H9 (cell line): ENCODE measurements around the gene TMTC2. TPM values are rescaled to one million over a fixed set of nuclear protein-coding genes. Genes with fewer than 3 reads are reported as not detected.

ENCODE experiments used
- DNase-seq: peaks from one replicate; pipeline ENCODE4 v3.0.0-alpha.2; 2017
- H2AFZ ChIP-seq: one replicate; pipeline ENCODE4 v1.6.1; 2013; ENCODE audit warnings: mild to moderate bottlenecking, low read length, control low read depth, moderate library complexity
- H2AK5ac ChIP-seq: 2 replicates; pipeline ENCODE4 v1.6.1; 2013; ENCODE audit warnings: low read length, control low read depth, mixed read lengths; ENCODE audit not compliant: insufficient read length
- H2BK120ac ChIP-seq: one replicate; pipeline ENCODE4 v1.6.1; 2013; ENCODE audit warnings: low read depth, mild to moderate bottlenecking, low read length, control low read depth, inconsistent platforms; ENCODE audit not compliant: poor library complexity, severe bottlenecking
- H2BK12ac ChIP-seq: 2 replicates; pipeline ENCODE4 v1.6.1; 2013; ENCODE audit warnings: low read length, control low read depth, mixed read lengths, low read depth; ENCODE audit not compliant: insufficient read length
- H2BK15ac ChIP-seq: 2 replicates; pipeline ENCODE4 v1.6.1; 2013; ENCODE audit warnings: low read depth, low read length, control low read depth
- H2BK20ac ChIP-seq: one replicate; pipeline ENCODE4 v1.6.1; 2013; ENCODE audit warnings: low read depth, mild to moderate bottlenecking, low read length, control low read depth, inconsistent platforms; ENCODE audit not compliant: poor library complexity, severe bottlenecking
- H2BK5ac ChIP-seq: 2 replicates; pipeline ENCODE4 v1.6.1; 2013; ENCODE audit warnings: low read length, control low read depth, mixed read lengths; ENCODE audit not compliant: insufficient read length
- H3K14ac ChIP-seq: 2 replicates; pipeline ENCODE4 v1.6.1; 2013; ENCODE audit warnings: low read length, control low read depth; ENCODE audit not compliant: insufficient read depth
- H3K18ac ChIP-seq: 2 replicates; pipeline ENCODE4 v1.6.1; 2013; ENCODE audit warnings: low read depth, mild to moderate bottlenecking, mixed read lengths, low read length, control low read depth; ENCODE audit not compliant: insufficient read length
- H3K23ac ChIP-seq: 2 replicates; pipeline ENCODE4 v1.6.1; 2013; ENCODE audit warnings: low read length, control low read depth, mixed read lengths, low read depth; ENCODE audit not compliant: insufficient read length
- H3K23me2 ChIP-seq: 2 replicates; pipeline ENCODE4 v1.6.1; 2013; ENCODE audit warnings: low read depth, mild to moderate bottlenecking, mixed read lengths, low read length, control low read depth; ENCODE audit not compliant: insufficient read length, poor library complexity, severe bottlenecking
- H3K27ac ChIP-seq: 2 replicates; pipeline ENCODE4 v1.5.1; 2013; ENCODE audit warnings: low read length, control low read depth, mixed read lengths, low read depth; ENCODE audit not compliant: insufficient read length
- H3K27me3 ChIP-seq: 2 replicates; pipeline ENCODE4 v1.6.1; 2013; ENCODE audit warnings: low read length, control low read depth, inconsistent platforms; ENCODE audit not compliant: insufficient read depth
- H3K4ac ChIP-seq: 2 replicates; pipeline ENCODE4 v1.6.1; 2013; ENCODE audit warnings: low read depth, mild to moderate bottlenecking, control low read depth, inconsistent platforms, low read length, moderate library complexity
- H3K4me1 ChIP-seq: 2 replicates; pipeline ENCODE4 v1.6.1; 2013; ENCODE audit warnings: low read length, control low read depth, inconsistent platforms; ENCODE audit not compliant: insufficient read depth
- H3K4me2 ChIP-seq: 2 replicates; pipeline ENCODE4 v1.6.1; 2013; ENCODE audit warnings: low read length, control low read depth, mixed read lengths; ENCODE audit not compliant: insufficient read length, insufficient read depth
- H3K56ac ChIP-seq: 2 replicates; pipeline ENCODE4 v1.6.1; 2013; ENCODE audit warnings: low read depth, mild to moderate bottlenecking, mixed read lengths, low read length, control low read depth; ENCODE audit not compliant: insufficient read length
- H3K79me1 ChIP-seq: 2 replicates; pipeline ENCODE4 v1.6.1; 2013; ENCODE audit warnings: low read depth, mild to moderate bottlenecking, moderate library complexity, low read length, control low read depth, inconsistent platforms; ENCODE audit not compliant: insufficient read depth, poor library complexity, severe bottlenecking
- H3K79me2 ChIP-seq: 2 replicates; pipeline ENCODE4 v1.6.1; 2013; ENCODE audit warnings: low read length, control low read depth, inconsistent platforms; ENCODE audit not compliant: insufficient read depth
- H3K9ac ChIP-seq: 2 replicates; pipeline ENCODE4 v1.6.1; 2013; ENCODE audit warnings: low read length, control low read depth, mixed read lengths; ENCODE audit not compliant: insufficient read length; ENCODE audit errors: extremely low read depth
- H3K9me3 ChIP-seq: one replicate; pipeline ENCODE4 v1.6.1; 2013; ENCODE audit warnings: low read depth, low read length, inconsistent platforms; ENCODE audit not compliant: control insufficient read depth
- H3T11ph ChIP-seq: one replicate; pipeline ENCODE4 v1.6.1; 2013; ENCODE audit warnings: mild to moderate bottlenecking, low read length, control low read depth, inconsistent platforms
- H4K20me1 ChIP-seq: one replicate; pipeline ENCODE4 v1.6.1; 2013; ENCODE audit not compliant: control insufficient read depth, insufficient read length, insufficient read depth
- H4K5ac ChIP-seq: 2 replicates; pipeline ENCODE4 v1.6.1; 2013; ENCODE audit warnings: low read depth, mild to moderate bottlenecking, mixed read lengths, low read length, control low read depth; ENCODE audit not compliant: insufficient read length
- H4K8ac ChIP-seq: replicated peaks from 2 replicates; pipeline ENCODE4 v1.6.1; 2013; ENCODE audit warnings: low read length, control low read depth, mixed read lengths, low read depth; ENCODE audit not compliant: insufficient read length
- H4K91ac ChIP-seq: 2 replicates; pipeline ENCODE4 v1.6.1; 2013; ENCODE audit warnings: low read depth, mild to moderate bottlenecking, moderate library complexity, mixed read lengths, low read length, control low read depth; ENCODE audit not compliant: insufficient read length
- H3K27ac Mint-ChIP-seq, 3 experiments: 2 replicates in 2 of 3; 3 replicates in 1 of 3; pipeline ENCODE4 v1.8.0; 2020 to 2021; ENCODE audit warnings: mixed read lengths in 3 of 3, mild to moderate bottlenecking in 1 of 3, moderate library complexity in 1 of 3
- H3K27me3 Mint-ChIP-seq: 2 replicates; pipeline ENCODE4 v1.8.0; 2021; ENCODE audit warnings: low read depth, mild to moderate bottlenecking, moderate library complexity, mixed read lengths
- H3K36me3 Mint-ChIP-seq, 3 experiments: 2 replicates in 2 of 3; 3 replicates in 1 of 3; pipeline ENCODE4 v1.8.0; 2020 to 2021; ENCODE audit warnings: low read depth in 3 of 3, mixed read lengths in 3 of 3; ENCODE audit not compliant: insufficient read depth in 1 of 3
- H3K4me1 Mint-ChIP-seq, 2 experiments: 2 replicates each; pipeline ENCODE4 v1.8.0; 2020; ENCODE audit warnings: mixed read lengths in 2 of 2
- H3K4me3 Mint-ChIP-seq, 2 experiments: 2 replicates in 1 of 2; 3 replicates in 1 of 2; pipeline ENCODE4 v1.8.0; 2020 to 2021; ENCODE audit warnings: mild to moderate bottlenecking in 2 of 2, mixed read lengths in 2 of 2, moderate library complexity in 1 of 2
- H3K9me3 Mint-ChIP-seq, 2 experiments: 2 replicates in 1 of 2; 3 replicates in 1 of 2; pipeline ENCODE4 v1.8.0; 2020; ENCODE audit warnings: mild to moderate bottlenecking in 2 of 2, mixed read lengths in 2 of 2, moderate library complexity in 1 of 2
- CTCF ChIP-seq: fragments of 200-600 bp; sonication (generic); conservative IDR thresholded peaks from 3 replicates; pipeline ENCODE4 v1.8.0; 2021; ENCODE audit warnings: antibody characterized with exemption, mild to moderate bottlenecking
- WGBS: extraction: QIAGEN DNeasy Blood & Tissue Kit; methylation state at CpG from one replicate; pipeline ENCODE4 v1.1.7; 2013; ENCODE audit warnings: missing lambda C conversion rate, low lambda C conversion rate, mixed read lengths; ENCODE audit not compliant: insufficient read length; ENCODE audit errors: extremely low coverage; 5-methylcytosine and 5-hydroxymethylcytosine counted together
- total RNA-seq: library from RNA; stranded (reverse); gene quantifications from 2 replicates; pipeline ENCODE4 v1.2.1, GENCODE V29; 2021

TMTC2 gene
- total RNA-seq, 1 experiment from 2014 or later, result 3.1 TPM

GRCh38 chr12:82952946-82953345 lies 266.2 kb downstream of the TMTC2 start:
- no peaks in the 10 kb centered on the region for H3K27me3 ChIP-seq
- no peak overlapping the region for H3T11ph ChIP-seq
- H3K4me2 ChIP-seq, result no peak overlapping the region
- H3K27ac ChIP-seq, result no peak overlapping the region
- no peak overlapping the region for H3K14ac ChIP-seq
- no CpG with 5 or more reads among the region's 3 CpGs for WGBS
- no peak overlapping the region for H2BK12ac ChIP-seq
- H3K23me2 ChIP-seq, result no peaks in the 10 kb centered on the region
- H3K27ac Mint-ChIP-seq, result no peak overlapping the region
- H3K56ac ChIP-seq, result no peak overlapping the region
- no peaks in the 10 kb centered on the region for H3K4me1 Mint-ChIP-seq
- H4K20me1 ChIP-seq, result no peaks in the 10 kb centered on the region
- DNase-seq, result no peak
- no peak overlapping the region for H2BK20ac ChIP-seq
- H4K91ac ChIP-seq, result no peak overlapping the region
- no peak overlapping the region for H2AFZ ChIP-seq
- H2AK5ac ChIP-seq, result no peak overlapping the region
- no peak overlapping the region for H2BK5ac ChIP-seq
- no peak overlapping the region for H3K23ac ChIP-seq
- no peak overlapping the region for H2BK120ac ChIP-seq
- no peaks in the 10 kb centered on the region for H3K4me1 ChIP-seq
- no peaks in the 10 kb centered on the region; a peak in 1 of 7 replicates for H3K36me3 Mint-ChIP-seq
- H3K18ac ChIP-seq, result no peak overlapping the region
- no peak overlapping the region for H3K4ac ChIP-seq
- H3K79me1 ChIP-seq, result no peaks in the 10 kb centered on the region
- H3K4me3 Mint-ChIP-seq, result no peak overlapping the region
- no peak for TF ChIP-seq CTCF
- H4K5ac ChIP-seq, result no peak overlapping the region
- H2BK15ac ChIP-seq, result no peak overlapping the region
- no peaks in the 10 kb centered on the region for H3K79me2 ChIP-seq
- no peaks in the 10 kb centered on the region for H3K9me3 Mint-ChIP-seq
- no peaks in the 10 kb centered on the region for H3K27me3 Mint-ChIP-seq
- no peak overlapping the region for H3K9ac ChIP-seq
- H4K8ac ChIP-seq, result no peak overlapping the region
- H3K9me3 ChIP-seq, result no peaks in the 10 kb centered on the region
